HEK293 (cell line): ENCODE measurements around the gene CCDC187.
A peak's percentile ranks its signal among the peaks of the same experiment; 100 is the strongest.

Source experiments
- CTCF ChIA-PET: fragments of 350-600 bp; formaldehyde crosslinking; extraction: SDS; loops from one replicate; lab custom pipeline; 2021; ENCODE audit warnings: antibody characterized with exemption; lab: Yijun Ruan, JAX
- POLR2A ChIA-PET: fragments of 300-600 bp; formaldehyde crosslinking; extraction: SDS; loops from one replicate; lab custom pipeline; 2020; ENCODE audit warnings: antibody characterized with exemption, inconsistent platforms; lab: Yijun Ruan, JAX
- H3K27ac ChIP-seq: fragments of 200-500 bp; sonication (Bioruptor generic); 2 replicates; pipeline ENCODE4 v1.5.1; 2014; ENCODE audit warnings: low read depth, low read length, control low read depth, inconsistent platforms; ENCODE audit errors: extremely low read depth
- H3K36me3 ChIP-seq, 2 experiments: fragments of 200-500 bp in 1 of 2; sonication (Bioruptor generic) in 1 of 2; 1 replicate in 1 of 2; 2 replicates in 1 of 2; pipeline ENCODE4 v1.5.1; 2014 to 2017; ENCODE audit warnings: inconsistent platforms in 2 of 2, low read length in 2 of 2; ENCODE audit not compliant: control insufficient read depth in 2 of 2, insufficient read depth in 1 of 2
- H3K4me1 ChIP-seq: fragments of 200-500 bp; sonication (Bioruptor generic); 2 replicates; pipeline ENCODE4 v1.5.1; 2014; ENCODE audit warnings: mild to moderate bottlenecking, low read length, inconsistent platforms; ENCODE audit not compliant: control insufficient read depth, insufficient read depth
- H3K4me3 ChIP-seq: 2 replicates; pipeline ENCODE4 v1.5.1; 2011; ENCODE audit warnings: low read depth, mild to moderate bottlenecking, control low read depth, low read length, moderate library complexity
- H3K9me3 ChIP-seq: fragments of 200-500 bp; sonication (Bioruptor generic); 2 replicates; pipeline ENCODE4 v1.5.1; 2014; ENCODE audit warnings: low read depth, low read length, inconsistent platforms; ENCODE audit not compliant: control insufficient read depth, insufficient read depth
- BCL11B ChIP-seq: fragments of 450-650 bp; formaldehyde crosslinking; IDR thresholded peaks from 2 replicates; pipeline ENCODE4 v1.5.1; 2016; ENCODE audit warnings: low read depth, missing biosample characterization, missing genetic modification characterization
- CTCF ChIP-seq: fragments of 450-650 bp; formaldehyde crosslinking; IDR thresholded peaks from 2 replicates; pipeline ENCODE4 v1.5.1; 2016; ENCODE audit warnings: missing biosample characterization, missing genetic modification characterization
- EGR2 ChIP-seq: fragments of 450-650 bp; formaldehyde crosslinking; IDR thresholded peaks from 2 replicates; pipeline ENCODE4 v1.5.1; 2016; ENCODE audit warnings: low read depth, missing biosample characterization, missing genetic modification characterization
- KLF1 ChIP-seq: fragments of 450-650 bp; formaldehyde crosslinking; IDR thresholded peaks from 2 replicates; pipeline ENCODE4 v1.5.1; 2016; ENCODE audit warnings: missing biosample characterization, missing genetic modification characterization
- KLF17 ChIP-seq: fragments of 450-650 bp; formaldehyde crosslinking; IDR thresholded peaks from 2 replicates; pipeline ENCODE4 v1.5.1; 2016; ENCODE audit warnings: missing biosample characterization, missing genetic modification characterization
- KLF7 ChIP-seq: fragments of 450-650 bp; formaldehyde crosslinking; IDR thresholded peaks from 2 replicates; pipeline ENCODE4 v1.5.1; 2016; ENCODE audit warnings: missing biosample characterization, missing genetic modification characterization, borderline replicate concordance
- MYNN ChIP-seq: fragments of 450-650 bp; formaldehyde crosslinking; IDR thresholded peaks from 2 replicates; pipeline ENCODE4 v1.5.1; 2016; ENCODE audit warnings: missing biosample characterization, missing genetic modification characterization, borderline replicate concordance
- SP2 ChIP-seq: fragments of 450-650 bp; formaldehyde crosslinking; IDR thresholded peaks from 2 replicates; pipeline ENCODE4 v1.5.1; 2016; ENCODE audit warnings: missing biosample characterization, missing genetic modification characterization
- SP3 ChIP-seq: fragments of 450-650 bp; formaldehyde crosslinking; IDR thresholded peaks from 2 replicates; pipeline ENCODE4 v1.5.1; 2016; ENCODE audit warnings: missing biosample characterization, missing genetic modification characterization
- SP7 ChIP-seq: fragments of 450-650 bp; formaldehyde crosslinking; IDR thresholded peaks from 2 replicates; pipeline ENCODE4 v1.5.1; 2016; ENCODE audit warnings: missing biosample characterization, missing genetic modification characterization
- ZBTB17 ChIP-seq: fragments of 450-650 bp; formaldehyde crosslinking; IDR thresholded peaks from 2 replicates; pipeline ENCODE4 v1.5.1; 2016; ENCODE audit warnings: missing biosample characterization, missing genetic modification characterization
- ZBTB6 ChIP-seq: fragments of 450-650 bp; formaldehyde crosslinking; IDR thresholded peaks from 2 replicates; pipeline ENCODE4 v1.5.1; 2017; ENCODE audit warnings: missing biosample characterization, missing genetic modification characterization
- ZNF121 ChIP-seq: fragments of 450-650 bp; formaldehyde crosslinking; IDR thresholded peaks from 2 replicates; pipeline ENCODE4 v1.5.1; 2016; ENCODE audit warnings: missing biosample characterization, missing genetic modification characterization
- ZNF146 ChIP-seq: fragments of 450-650 bp; formaldehyde crosslinking; IDR thresholded peaks from 2 replicates; pipeline ENCODE4 v1.5.1; 2016; ENCODE audit warnings: missing biosample characterization, missing genetic modification characterization
- ZNF335 ChIP-seq: fragments of 450-650 bp; formaldehyde crosslinking; conservative IDR thresholded peaks from 2 replicates; pipeline ENCODE4 v1.5.1; 2016; ENCODE audit warnings: missing biosample characterization, missing genetic modification characterization
- ZNF341 ChIP-seq: fragments of 450-650 bp; formaldehyde crosslinking; IDR thresholded peaks from 2 replicates; pipeline ENCODE4; 2016; ENCODE audit warnings: low read depth, missing biosample characterization, missing genetic modification characterization
- ZNF37A ChIP-seq: fragments of 450-650 bp; IDR thresholded peaks from 2 replicates; pipeline ENCODE4 v1.5.1; 2018; ENCODE audit warnings: missing biosample characterization, missing genetic modification characterization
- ZNF391 ChIP-seq: fragments of 450-650 bp; formaldehyde crosslinking; IDR thresholded peaks from 2 replicates; pipeline ENCODE4 v1.5.1; 2016; ENCODE audit warnings: low read depth, missing biosample characterization, missing genetic modification characterization, borderline replicate concordance
- ZNF580 ChIP-seq: fragments of 450-650 bp; formaldehyde crosslinking; IDR thresholded peaks from 2 replicates; pipeline ENCODE4 v1.5.1; 2016; ENCODE audit warnings: missing biosample characterization, missing genetic modification characterization
- ZNF610 ChIP-seq: fragments of 450-650 bp; formaldehyde crosslinking; IDR thresholded peaks from 2 replicates; pipeline ENCODE4 v1.5.1; 2016; ENCODE audit warnings: missing biosample characterization, missing genetic modification characterization, borderline replicate concordance
- ZNF623 ChIP-seq: fragments of 450-650 bp; formaldehyde crosslinking; IDR thresholded peaks from 2 replicates; pipeline ENCODE4 v1.5.1; 2016; ENCODE audit warnings: missing biosample characterization, missing genetic modification characterization
- ZNF629 ChIP-seq: fragments of 450-650 bp; formaldehyde crosslinking; IDR thresholded peaks from 2 replicates; pipeline ENCODE4 v1.5.1; 2017; ENCODE audit warnings: missing biosample characterization, missing genetic modification characterization
- ZNF670 ChIP-seq: fragments of 450-650 bp; formaldehyde crosslinking; IDR thresholded peaks from 2 replicates; pipeline ENCODE4 v1.5.1; 2016; ENCODE audit warnings: missing biosample characterization, missing genetic modification characterization, low read depth
- ZNF692 ChIP-seq: fragments of 450-650 bp; formaldehyde crosslinking; IDR thresholded peaks from 2 replicates; pipeline ENCODE4 v1.5.1; 2016; ENCODE audit warnings: missing biosample characterization, missing genetic modification characterization
- ZNF747 ChIP-seq: fragments of 450-650 bp; formaldehyde crosslinking; IDR thresholded peaks from 2 replicates; pipeline ENCODE4 v1.5.1; 2016; ENCODE audit warnings: missing biosample characterization, missing genetic modification characterization
- ZNF768 ChIP-seq: fragments of 450-650 bp; formaldehyde crosslinking; IDR thresholded peaks from 2 replicates; pipeline ENCODE4 v1.5.1; 2018; ENCODE audit warnings: missing biosample characterization, mild to moderate bottlenecking, missing genetic modification characterization
- ZNF791 ChIP-seq: fragments of 450-650 bp; formaldehyde crosslinking; IDR thresholded peaks from 2 replicates; pipeline ENCODE4 v1.5.1; 2016; ENCODE audit warnings: missing biosample characterization, missing genetic modification characterization
- ZSCAN30 ChIP-seq: fragments of 450-650 bp; IDR thresholded peaks from 2 replicates; pipeline ENCODE4 v1.5.1; 2018; ENCODE audit warnings: missing biosample characterization, mild to moderate bottlenecking, missing genetic modification characterization, moderate library complexity
- ZSCAN5A ChIP-seq: fragments of 450-650 bp; formaldehyde crosslinking; IDR thresholded peaks from 2 replicates; pipeline ENCODE4 v1.5.1; 2016; ENCODE audit warnings: missing biosample characterization, missing genetic modification characterization
- ZXDB ChIP-seq: fragments of 450-650 bp; formaldehyde crosslinking; IDR thresholded peaks from 2 replicates; pipeline ENCODE4 v1.5.1; 2016; ENCODE audit warnings: missing biosample characterization, missing genetic modification characterization

Gene CCDC187

GRCh38 chr9:136267261-136268111, 36.4 kb downstream of the CCDC187 start:
- CTCF ChIA-PET = interaction anchor here (0.6 to 2.4 kb wide), 15 partner anchors 11 to 404 kb away, joined by 3 to 16 read pairs (median 3); no protein-coding TSS in a partner anchor
- Histone ChIP-seq H3K9me3 (no peaks in the 10 kb centered on the region), H3K27ac (no peak overlapping the region), H3K36me3 (no peaks in the 10 kb centered on the region), H3K4me3 (peak overlapping the region; percentile 21), H3K4me1 (no peaks in the 10 kb centered on the region)
- POLR2A ChIA-PET = interaction anchor here (0.6 to 1.3 kb wide), 17 partner anchors 11 to 762 kb away, joined by 3 to 5 read pairs (median 3); partner anchors contain the start of genes ENTR1, PMPCA and QSOX2
- TF ChIP-seq EGR2 (tag by site-specific recombination) (0 out of 2 replicates have a peak, but pooled peaks have one; percentile 17), KLF7 (tag by site-specific recombination) (0 out of 2 replicates have a peak, but pooled peaks have one; percentile 49), ZSCAN30 (tag by site-specific recombination) (peak; percentile 31; the same call in 1 of the 2 replicates), ZBTB6 (tag by site-specific recombination) (peak; percentile 90), ZNF623 (tag by site-specific recombination) (peak; percentile 29; the same call in 1 of the 2 replicates), ZNF791 (tag by site-specific recombination) (no peak), BCL11B (tag by site-specific recombination) (no peak), ZNF341 (tag by site-specific recombination) (peak; percentile 44; the same call in 1 of the 2 replicates), SP7 (tag by site-specific recombination) (peak; percentile 73), ZNF146 (0 out of 2 replicates have a peak, but pooled peaks have one; percentile 26), SP2 (tag by site-specific recombination) (peak; percentile 46), ZNF670 (no peak), ZBTB17 (peak; percentile 79; the same call in 1 of the 2 replicates), SP3 (tag by site-specific recombination) (peak; percentile 60), CTCF (peak; percentile 51; the same call in 1 of the 2 replicates), ZNF692 (tag by site-specific recombination) (no peak), ZNF629 (tag by site-specific recombination) (peak; percentile 37; the same call in 1 of the 2 replicates), ZSCAN5A (tag by site-specific recombination) (peak; percentile 71; the same call in 1 of the 2 replicates), ZNF747 (tag by site-specific recombination) (no peak), MYNN (no peak), KLF1 (peak; percentile 32; the same call in 1 of the 2 replicates), ZNF768 (tag by site-specific recombination) (no peak; the same call in 1 of the 2 replicates), ZNF335 (tag by site-specific recombination) (peak; percentile 77), KLF17 (tag by site-specific recombination) (peak; percentile 70; the same call in 1 of the 2 replicates), ZNF121 (tag by site-specific recombination) (peak; percentile 32; the same call in 1 of the 2 replicates), ZNF391 (no peak), ZXDB (0 out of 2 replicates have a peak, but pooled peaks have one; percentile 37), ZNF580 (peak; percentile 83; the same call in 1 of the 2 replicates), ZNF610 (tag by site-specific recombination) (peak; percentile 70; the same call in 1 of the 2 replicates), ZNF37A (tag by site-specific recombination) (no peak)
